ENCODE measurements around the gene MYO1B. TPM values are rescaled to one million over a fixed set of nuclear protein-coding genes. Genes with fewer than 3 reads are reported as not detected.

The MYO1B gene
- total RNA-seq, 1 donor: 0.73 TPM

DNA sequence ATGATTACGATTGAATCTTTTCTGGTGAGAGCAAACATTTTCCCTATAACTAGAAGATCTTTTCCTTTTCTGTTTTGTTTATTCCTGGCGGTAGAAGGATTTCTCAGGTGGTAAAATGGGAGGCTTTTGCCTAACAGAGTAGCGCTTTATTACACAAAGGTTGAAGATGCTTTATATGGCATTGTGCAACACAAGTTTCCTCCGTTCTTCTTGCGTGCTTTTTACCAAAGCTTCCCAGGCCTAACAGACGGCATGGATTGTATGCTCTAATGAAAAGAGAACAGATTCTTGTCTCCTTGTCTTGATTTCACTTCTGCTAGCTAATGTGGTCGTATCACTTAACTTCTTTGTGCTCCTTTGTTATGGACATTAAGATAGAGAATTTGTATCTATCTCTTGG, 43.8 kb downstream of the MYO1B start:
- H3K27me3 ChIP-seq (ENCODE audit: insufficient read depth, low read length): no peaks in the 10 kb centered on the region
- H3K4me1 ChIP-seq (ENCODE audit: insufficient read depth, low read length): no peaks in the 10 kb centered on the region
- no peak overlapping the region for H3K4me3 ChIP-seq (ENCODE audit: low read length)
- no peaks in the 10 kb centered on the region for H3K9me3 ChIP-seq (ENCODE audit: low read depth, low read length)

DNA sequence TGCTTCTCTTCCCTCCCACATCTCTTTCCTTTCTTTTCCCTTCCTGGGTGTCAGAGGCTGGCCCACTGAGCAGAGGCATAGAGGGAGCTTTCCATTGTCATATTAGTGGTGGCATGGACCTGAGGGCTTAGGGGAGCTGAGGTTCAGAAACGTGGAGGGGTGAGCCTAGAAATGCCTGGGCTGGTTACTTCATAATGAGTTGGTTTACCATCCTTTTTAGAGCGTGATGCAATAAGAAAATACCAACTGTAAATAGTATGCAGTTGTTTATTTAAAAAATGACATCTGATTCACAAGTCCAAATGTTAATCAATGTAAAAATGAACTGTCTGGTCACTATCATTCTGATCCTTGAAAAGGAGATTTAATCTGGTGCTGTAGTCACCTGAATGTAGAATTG, 46.3 kb downstream of the MYO1B start:
- Histone ChIP-seq H3K27me3 (ENCODE audit: insufficient read depth, low read length) (no peaks in the 10 kb centered on the region), H3K4me3 (ENCODE audit: low read length) (no peak overlapping the region), H3K4me1 (ENCODE audit: insufficient read depth, low read length) (no peaks in the 10 kb centered on the region), H3K9me3 (ENCODE audit: low read depth, low read length) (no peaks in the 10 kb centered on the region)

DNA sequence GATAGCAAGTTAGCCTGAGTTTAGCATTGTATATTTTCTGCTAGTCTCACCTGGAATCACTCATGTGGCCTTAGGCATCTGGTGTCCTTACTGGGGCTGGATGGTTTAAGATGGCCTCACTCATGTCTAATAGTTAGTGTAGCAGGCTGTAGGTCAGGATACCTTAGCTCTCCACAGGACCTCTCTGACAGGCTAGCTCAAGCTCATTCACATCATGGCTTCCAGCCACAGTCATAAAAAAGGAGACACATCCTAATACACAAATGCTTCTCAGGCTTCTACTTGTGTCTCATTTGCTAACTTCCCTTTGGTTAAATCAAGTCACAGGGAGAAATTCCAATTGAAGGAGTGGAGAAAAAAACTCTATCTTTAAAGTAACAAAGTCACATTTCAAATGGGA, 47.7 kb downstream of the MYO1B start:
- no peaks in the 10 kb centered on the region for H3K4me1 ChIP-seq (ENCODE audit: insufficient read depth, low read length)
- H3K27me3 ChIP-seq (ENCODE audit: insufficient read depth, low read length): no peaks in the 10 kb centered on the region
- no peak overlapping the region for H3K4me3 ChIP-seq (ENCODE audit: low read length)
- no peaks in the 10 kb centered on the region for H3K9me3 ChIP-seq (ENCODE audit: low read depth, low read length)

DNA sequence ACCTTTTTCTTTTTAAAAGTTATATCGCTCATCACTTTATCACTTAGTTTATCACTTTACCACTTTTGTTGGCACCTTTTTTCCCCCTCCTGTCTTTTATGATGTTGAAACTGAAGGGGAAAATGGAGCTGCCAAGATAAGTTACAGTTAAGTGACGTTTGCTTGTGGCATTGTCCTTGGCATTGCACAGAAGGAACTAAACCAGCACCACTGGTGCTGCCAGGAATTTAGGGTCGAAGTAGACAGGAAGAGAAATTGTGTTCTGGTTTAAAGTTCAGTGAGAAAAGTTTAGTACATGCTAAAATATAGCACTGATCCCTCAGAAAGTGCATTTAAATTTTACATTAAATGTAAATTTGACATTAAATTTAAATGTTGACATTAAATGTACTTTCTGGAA, 49.9 kb downstream of the MYO1B start:
- Histone ChIP-seq H3K4me1 (ENCODE audit: insufficient read depth, low read length) (no peaks in the 10 kb centered on the region), H3K27me3 (ENCODE audit: insufficient read depth, low read length) (no peaks in the 10 kb centered on the region), H3K9me3 (ENCODE audit: low read depth, low read length) (no peaks in the 10 kb centered on the region), H3K4me3 (ENCODE audit: low read length) (no peak overlapping the region)

DNA sequence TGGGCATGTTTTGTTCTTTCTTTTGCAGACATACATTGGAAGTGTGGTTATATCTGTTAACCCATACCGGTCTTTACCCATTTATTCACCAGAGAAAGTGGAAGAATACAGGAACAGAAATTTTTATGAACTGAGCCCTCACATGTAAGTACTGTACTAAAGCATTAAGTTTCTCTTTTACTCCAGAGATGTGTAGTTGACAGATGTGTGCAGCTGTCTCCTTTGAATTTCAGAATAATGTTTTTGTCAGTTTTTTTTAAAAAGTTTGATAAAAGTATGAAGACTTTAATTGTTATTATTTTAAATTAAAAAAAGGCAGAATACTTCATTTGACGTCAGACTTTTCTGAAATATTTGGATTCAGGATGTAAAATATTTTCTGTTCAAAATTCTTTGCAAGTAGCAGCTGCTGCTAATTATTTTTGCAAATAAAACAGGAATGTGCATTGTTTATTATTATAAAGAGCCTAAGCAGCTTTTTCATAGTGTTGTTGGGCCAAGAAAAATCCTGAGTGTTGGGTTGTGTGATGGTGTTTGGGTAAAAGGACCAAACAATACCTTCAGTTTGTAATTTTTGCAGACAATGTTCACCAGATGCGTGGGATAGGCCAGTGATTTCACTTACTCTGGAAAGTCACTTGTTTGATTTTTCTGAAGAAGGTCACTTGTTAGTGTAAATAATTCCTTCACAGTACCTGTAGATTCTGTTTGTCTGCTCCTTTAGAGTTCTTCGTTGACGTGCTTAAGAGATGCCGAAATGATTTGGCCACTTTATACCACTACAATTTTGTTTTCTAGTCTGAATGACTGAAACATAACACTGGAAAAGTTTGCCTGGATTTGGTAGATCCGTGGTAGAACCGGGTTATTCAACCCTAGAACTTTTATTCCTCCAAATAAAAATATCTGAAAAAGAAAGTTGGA, 51.1 kb downstream of the MYO1B start:
- no peak overlapping the region for H3K4me3 ChIP-seq (ENCODE audit: low read length)
- no peaks in the 10 kb centered on the region for H3K27me3 ChIP-seq (ENCODE audit: insufficient read depth, low read length)
- no peaks in the 10 kb centered on the region for H3K9me3 ChIP-seq (ENCODE audit: low read depth, low read length)
- no peaks in the 10 kb centered on the region for H3K4me1 ChIP-seq (ENCODE audit: insufficient read depth, low read length)

DNA sequence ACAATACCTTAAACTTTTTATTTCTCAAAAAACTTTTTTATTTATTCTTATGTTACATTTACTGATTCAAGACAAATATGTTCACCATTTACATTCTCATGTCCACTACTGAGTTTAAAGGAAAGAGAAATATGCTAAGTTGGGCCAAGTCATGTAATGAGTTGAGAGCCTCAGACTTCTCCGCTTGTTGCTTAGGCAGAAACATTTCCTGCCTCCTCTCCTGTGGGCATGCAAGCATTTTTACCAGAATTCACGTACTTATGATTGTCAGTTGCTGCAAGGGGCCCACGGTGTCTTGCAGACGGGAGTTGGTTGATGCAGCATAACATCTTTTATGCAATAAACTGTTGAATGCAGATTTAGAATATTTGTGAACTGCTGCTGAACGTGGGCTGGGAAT, 51.8 kb downstream of the MYO1B start:
- H3K9me3 ChIP-seq (ENCODE audit: low read depth, low read length): no peaks in the 10 kb centered on the region
- H3K4me1 ChIP-seq (ENCODE audit: insufficient read depth, low read length): no peaks in the 10 kb centered on the region
- H3K4me3 ChIP-seq (ENCODE audit: low read length): no peak overlapping the region
- no peaks in the 10 kb centered on the region for H3K27me3 ChIP-seq (ENCODE audit: insufficient read depth, low read length)

DNA sequence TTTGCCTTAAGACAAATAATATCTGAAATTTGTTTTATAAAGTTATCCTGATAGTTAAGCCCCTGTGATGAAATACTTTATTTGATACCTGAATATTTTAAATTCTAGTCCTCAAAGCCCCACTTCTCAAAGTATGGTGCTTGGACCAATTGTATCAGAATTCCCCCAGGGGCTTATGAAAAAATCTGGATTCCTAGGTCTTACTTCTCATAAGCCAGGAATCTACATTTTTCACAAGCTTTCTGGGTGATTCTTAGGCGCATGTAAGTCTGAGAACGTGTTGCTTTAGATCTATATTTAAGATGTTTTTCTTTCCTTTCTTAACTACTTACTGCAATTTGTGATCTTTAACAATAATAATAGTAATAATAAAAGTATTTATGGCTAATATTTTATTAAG, 53.1 kb downstream of the MYO1B start:
- no peak overlapping the region for H3K4me3 ChIP-seq (ENCODE audit: low read length)
- no peaks in the 10 kb centered on the region for H3K9me3 ChIP-seq (ENCODE audit: low read depth, low read length)

DNA sequence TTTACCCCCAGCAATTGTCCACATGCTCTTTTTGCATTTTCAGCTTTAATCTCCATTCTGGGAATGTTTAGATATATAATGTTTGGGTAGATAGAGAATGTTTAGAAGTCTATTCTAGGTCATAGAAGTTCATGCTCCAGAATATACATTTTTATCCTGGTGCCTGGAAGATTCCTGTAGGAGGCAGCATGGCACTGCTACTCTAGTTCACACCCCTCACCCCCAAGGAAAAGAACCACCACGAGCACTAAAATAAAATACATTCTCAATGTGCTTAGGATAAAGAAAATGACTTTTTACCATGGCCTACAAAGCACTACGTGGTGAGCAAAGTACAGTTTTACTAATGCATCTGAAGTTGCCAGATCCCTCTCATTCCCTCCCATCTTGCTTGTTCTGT, 53.8 kb downstream of the MYO1B start:
- Histone ChIP-seq H3K4me1 (ENCODE audit: insufficient read depth, low read length) (no peaks in the 10 kb centered on the region), H3K4me3 (ENCODE audit: low read length) (no peak overlapping the region), H3K9me3 (ENCODE audit: low read depth, low read length) (no peaks in the 10 kb centered on the region), H3K27me3 (ENCODE audit: insufficient read depth, low read length) (no peaks in the 10 kb centered on the region)

More for the DNA sequence above, 53.1 kb downstream of the MYO1B start:
- H3K27me3 ChIP-seq (ENCODE audit: insufficient read depth, low read length): no peaks in the 10 kb centered on the region
- no peaks in the 10 kb centered on the region for H3K4me1 ChIP-seq (ENCODE audit: insufficient read depth, low read length)

DNA sequence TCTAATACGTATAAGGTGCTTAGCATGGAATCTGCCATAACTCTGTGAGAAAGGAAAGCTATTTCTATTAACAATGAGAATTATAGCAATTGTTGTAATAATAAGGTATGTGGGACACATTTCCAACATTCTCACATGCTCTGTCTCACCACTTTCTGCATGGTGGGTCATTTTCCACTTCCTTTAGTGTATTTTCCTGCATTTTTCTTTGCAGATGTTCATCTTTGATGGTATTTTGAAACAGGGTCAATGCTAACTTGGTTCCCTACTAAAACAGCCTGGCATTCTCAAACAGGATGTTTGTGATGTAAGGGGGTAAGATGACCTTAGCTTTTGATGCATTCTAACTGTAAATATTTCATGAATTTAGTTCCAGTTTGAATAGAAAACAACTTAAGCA, 54.7 kb downstream of the MYO1B start:
- no peaks in the 10 kb centered on the region for H3K9me3 ChIP-seq (ENCODE audit: low read depth, low read length)
- no peak overlapping the region for H3K4me3 ChIP-seq (ENCODE audit: low read length)
- no peaks in the 10 kb centered on the region for H3K4me1 ChIP-seq (ENCODE audit: insufficient read depth, low read length)
- no peaks in the 10 kb centered on the region for H3K27me3 ChIP-seq (ENCODE audit: insufficient read depth, low read length)

DNA sequence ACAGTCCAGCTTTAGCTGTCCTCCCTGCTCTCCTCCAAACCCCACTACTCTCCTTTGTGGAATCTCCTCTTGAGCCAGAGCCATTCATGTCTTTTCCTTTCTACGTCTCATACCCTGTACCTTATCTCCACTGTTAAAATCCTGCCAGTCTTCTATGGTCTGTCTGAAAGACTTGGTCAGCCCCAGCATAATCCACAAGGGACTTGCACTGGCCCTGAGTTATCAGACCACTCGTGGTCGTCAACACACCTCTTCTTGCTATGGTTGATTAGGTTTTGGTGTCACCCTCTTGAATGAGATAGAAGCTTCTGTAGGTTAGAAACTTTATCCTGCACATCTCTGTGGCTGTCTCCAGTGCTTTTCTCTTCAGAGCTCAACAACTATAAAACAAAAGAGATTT, 56.8 kb downstream of the MYO1B start:
- Histone ChIP-seq H3K9me3 (ENCODE audit: low read depth, low read length) (no peaks in the 10 kb centered on the region), H3K4me3 (ENCODE audit: low read length) (no peak overlapping the region), H3K4me1 (ENCODE audit: insufficient read depth, low read length) (no peaks in the 10 kb centered on the region), H3K27me3 (ENCODE audit: insufficient read depth, low read length) (no peaks in the 10 kb centered on the region)

DNA sequence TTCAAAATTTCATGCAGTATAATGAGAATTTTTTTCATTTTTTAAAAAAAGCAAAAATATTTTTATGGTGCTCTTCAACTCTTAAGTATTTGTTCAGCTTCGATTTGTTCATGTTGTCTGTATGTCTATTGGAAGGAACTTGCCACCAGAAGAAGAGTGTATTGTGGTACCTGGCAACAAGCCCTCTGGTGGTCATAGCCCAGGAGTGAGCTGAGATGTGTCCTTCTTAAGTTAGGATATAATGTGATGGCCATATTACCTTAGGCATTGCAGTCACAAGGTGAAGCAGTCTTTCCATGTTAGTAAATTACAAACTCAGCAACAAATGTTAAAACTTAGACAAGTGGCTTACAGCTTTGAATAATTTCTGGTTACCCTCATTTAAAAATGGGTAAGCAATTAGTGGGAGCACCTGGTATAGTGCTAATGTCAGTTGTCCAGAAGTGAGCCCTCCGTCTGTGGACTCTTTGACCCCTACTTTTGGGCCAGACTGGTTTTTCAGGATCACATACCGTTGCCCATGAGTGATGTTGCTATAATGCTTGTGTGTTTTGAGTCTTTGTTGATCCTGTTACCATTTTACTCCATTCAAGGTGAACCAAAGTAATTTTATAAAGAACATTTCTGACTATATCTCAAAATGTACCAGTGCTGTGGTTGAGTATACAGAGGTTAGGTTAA, 57.4 kb downstream of the MYO1B start:
- H3K27me3 ChIP-seq (ENCODE audit: insufficient read depth, low read length): no peaks in the 10 kb centered on the region
- no peak overlapping the region for H3K4me3 ChIP-seq (ENCODE audit: low read length)
- H3K4me1 ChIP-seq (ENCODE audit: insufficient read depth, low read length): no peaks in the 10 kb centered on the region
- no peaks in the 10 kb centered on the region for H3K9me3 ChIP-seq (ENCODE audit: low read depth, low read length)

DNA sequence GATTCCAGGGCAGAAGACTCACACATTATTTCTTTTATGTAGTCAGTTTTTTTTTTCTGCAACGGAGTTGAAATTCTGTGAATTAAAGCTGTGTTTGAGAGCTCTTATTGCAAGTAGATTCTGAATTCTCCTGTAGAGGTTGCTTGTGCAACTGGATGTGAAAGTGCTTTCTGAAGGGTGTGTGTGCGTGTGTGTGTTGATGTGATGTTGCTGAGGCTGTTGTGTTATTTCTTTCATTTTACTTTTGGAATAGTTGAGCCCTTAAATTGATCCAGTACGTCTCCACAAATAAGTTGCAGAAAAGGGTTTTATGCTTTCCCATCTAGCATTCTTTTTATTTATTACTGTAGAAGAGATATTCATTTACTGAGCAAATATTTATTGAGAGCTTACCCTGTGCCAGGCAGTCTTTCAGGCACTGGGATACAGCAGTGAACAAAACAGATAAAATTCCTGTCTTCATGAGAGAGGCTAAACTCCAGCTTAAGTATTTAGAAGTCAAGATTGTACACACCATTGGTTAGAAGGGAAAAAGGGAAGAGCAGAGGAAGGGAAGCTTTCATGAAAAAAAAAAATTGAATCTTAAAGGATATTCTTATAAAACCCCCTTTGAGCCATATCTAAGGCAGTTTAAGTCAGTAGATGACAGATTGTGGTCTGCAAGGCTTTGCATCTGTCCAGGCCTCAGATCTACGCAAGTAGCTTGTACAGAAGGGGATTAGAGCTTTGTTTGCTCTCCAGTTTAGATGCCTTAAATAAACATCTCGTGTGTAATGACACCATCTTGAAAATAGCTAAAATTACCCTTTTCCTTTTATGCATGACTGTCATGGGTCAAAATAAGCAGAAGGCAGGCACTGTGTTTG, 58.2 kb downstream of the MYO1B start:
- H3K9me3 ChIP-seq (ENCODE audit: low read depth, low read length): no peaks in the 10 kb centered on the region
- no peaks in the 10 kb centered on the region for H3K27me3 ChIP-seq (ENCODE audit: insufficient read depth, low read length)
- no peak overlapping the region for H3K4me3 ChIP-seq (ENCODE audit: low read length)
- no peaks in the 10 kb centered on the region for H3K4me1 ChIP-seq (ENCODE audit: insufficient read depth, low read length)

DNA sequence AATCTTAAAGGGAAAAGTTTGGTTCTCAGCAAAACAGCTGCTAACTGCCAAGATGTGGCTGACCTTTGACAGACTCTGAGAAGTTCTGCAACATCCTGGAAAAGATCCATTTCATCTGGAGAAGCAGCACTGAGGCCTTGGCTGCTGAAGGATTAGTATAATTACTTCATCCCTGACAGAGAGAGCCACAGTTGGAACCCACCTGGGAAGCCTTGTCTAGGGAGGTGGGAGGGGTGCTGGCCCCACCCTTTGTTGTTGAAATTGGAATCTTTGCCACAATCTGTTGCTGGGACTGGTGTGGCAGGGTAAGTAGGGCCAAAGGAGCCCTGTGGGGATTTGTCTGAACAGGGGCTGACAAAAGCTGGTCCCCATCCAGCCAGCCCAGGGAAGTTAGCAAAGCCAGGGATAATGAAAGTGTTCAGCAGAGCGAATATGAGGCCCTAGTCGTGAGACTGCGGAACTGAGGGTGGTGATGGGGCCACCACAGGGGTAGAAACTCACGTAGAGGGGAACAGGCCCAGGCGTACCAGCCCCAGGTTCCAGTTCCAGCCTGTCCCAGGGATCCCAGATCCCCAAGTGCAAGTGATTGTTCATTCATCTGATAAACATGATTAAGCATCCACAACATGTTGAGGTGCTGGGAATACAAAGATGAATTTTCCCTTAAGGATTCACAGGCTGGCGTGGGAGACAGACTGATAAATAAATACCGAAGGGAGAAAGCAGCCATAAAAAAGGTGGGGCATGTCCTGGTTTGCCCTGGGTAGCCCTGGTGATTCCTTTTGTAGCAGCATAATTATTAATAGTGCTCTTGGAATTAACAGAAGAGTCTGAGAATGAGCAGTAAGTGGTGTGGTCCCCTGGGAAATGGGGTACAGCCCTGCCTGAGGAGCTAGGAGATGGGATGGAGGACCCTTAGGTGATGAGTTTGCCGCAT, 60.0 kb downstream of the MYO1B start:
- Histone ChIP-seq H3K27me3 (ENCODE audit: insufficient read depth, low read length) (no peaks in the 10 kb centered on the region), H3K9me3 (ENCODE audit: low read depth, low read length) (no peaks in the 10 kb centered on the region), H3K4me1 (ENCODE audit: insufficient read depth, low read length) (no peaks in the 10 kb centered on the region), H3K4me3 (ENCODE audit: low read length) (no peak overlapping the region)

DNA sequence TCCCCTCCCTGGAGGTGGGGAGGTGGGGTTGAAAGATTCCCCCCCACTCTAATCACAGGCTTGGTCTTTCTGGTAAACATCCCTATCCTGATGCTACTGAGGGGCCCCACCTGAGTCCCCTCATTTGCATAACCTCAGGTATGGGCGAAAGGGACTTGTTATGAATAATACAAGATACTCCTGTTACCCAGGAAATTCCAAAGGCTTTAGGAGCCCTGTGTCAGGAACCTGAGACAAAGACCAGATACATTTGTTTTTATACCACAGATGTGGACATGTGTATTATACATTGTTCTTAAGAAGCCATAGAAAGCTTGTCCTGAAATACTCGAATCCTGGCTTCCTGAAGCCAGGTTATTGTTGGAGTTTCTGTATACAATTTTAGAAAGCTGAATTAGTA, 62.8 kb downstream of the MYO1B start:
- no peak overlapping the region for H3K4me3 ChIP-seq (ENCODE audit: low read length)
- no peaks in the 10 kb centered on the region for H3K4me1 ChIP-seq (ENCODE audit: insufficient read depth, low read length)
- no peaks in the 10 kb centered on the region for H3K27me3 ChIP-seq (ENCODE audit: insufficient read depth, low read length)

More for the DNA sequence above, 62.8 kb downstream of the MYO1B start:
- no peaks in the 10 kb centered on the region for H3K9me3 ChIP-seq (ENCODE audit: low read depth, low read length)

Measured in mononuclear cell (primary cell).